Effector CD4-positive, alpha-beta T cell (primary cell): Measurements from ENCODE around the gene HLA-DMA.

Experiments
- DNase-seq: peaks from one replicate; pipeline ENCODE4 v3.0.0-alpha.2; 2020

Gene HLA-DMA

GRCh38 chr6:32922083-32922482, 30.8 kb downstream of the HLA-DMA start:
- DNase-seq: no peak

DNA sequence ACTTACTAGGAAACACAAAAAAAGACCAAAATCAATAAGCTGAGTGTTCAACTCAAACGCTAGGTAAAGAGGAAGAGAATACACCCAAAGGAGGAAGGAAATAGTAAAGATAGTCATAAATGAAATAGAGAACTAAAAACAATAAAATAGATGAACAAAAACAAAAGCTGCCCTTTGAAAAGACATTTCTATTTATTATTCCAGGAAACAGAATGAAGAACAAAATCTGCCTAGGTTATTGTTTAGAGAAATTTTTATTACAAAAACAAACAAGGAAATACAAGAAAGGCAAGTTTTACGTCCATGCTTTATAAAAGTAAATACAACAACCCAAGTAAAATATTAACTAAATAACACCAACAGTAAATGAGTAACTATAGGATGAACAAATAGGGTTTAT, 32.2 kb downstream of the HLA-DMA start:
- no peak for DNase-seq

GRCh38 chr6:32912951-32913350, 39.9 kb downstream of the HLA-DMA start:
- no peak for DNase-seq

- DNase-seq: no peak
Measured at GRCh38 chr6:32908897-32909296, 44.0 kb downstream of the HLA-DMA start.

GRCh38 chr6:32906539-32906938, 46.4 kb downstream of the HLA-DMA start:
- no peak for DNase-seq

DNA sequence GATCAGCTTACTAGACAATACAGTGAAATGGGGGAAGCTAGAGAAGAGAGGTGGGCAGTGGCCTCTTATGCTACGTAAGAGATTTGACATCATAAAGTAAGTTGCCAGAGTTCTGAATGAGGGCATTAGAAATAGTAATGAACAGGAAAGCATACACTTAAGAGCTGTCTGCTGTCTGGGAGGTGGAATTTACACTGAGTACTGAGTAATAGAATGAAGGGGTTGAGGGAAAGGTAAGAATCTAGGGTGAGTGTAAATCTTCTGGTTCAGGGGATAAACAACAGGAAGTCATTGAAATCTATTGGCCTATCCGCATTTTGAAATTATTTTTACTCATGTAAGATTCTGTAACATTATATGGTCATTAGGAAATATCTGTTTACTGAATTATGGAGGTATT, 47.8 kb downstream of the HLA-DMA start:
- no peak for DNase-seq

DNA sequence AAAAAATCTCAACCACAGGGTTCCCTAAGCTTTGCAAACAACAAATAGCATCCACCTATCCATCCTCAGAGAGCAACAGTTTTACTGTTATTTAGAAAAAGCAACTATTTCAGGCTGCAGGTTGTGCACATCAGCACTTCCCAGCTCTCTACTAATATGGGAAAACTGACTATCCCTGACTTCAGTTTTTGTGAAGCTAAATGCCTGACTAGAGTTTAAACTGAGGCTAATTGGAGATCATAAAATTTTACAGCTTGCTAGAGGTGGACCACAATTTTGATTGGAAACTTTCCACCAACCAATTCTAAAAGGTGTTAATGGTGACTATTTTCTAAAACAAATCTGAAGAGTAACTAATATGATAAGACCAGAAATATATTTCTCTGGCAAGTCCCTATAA, 48.9 kb downstream of the HLA-DMA start:
- DNase-seq: no peak
